K562 (cell line): ENCODE results near the gene PIGC. TPM values are rescaled to one million over a fixed set of nuclear protein-coding genes. Genes with fewer than 3 reads are reported as not detected.
A peak's percentile ranks its signal among the peaks of the same experiment; 100 is the strongest.

Source experiments
- BRD9 ChIP-seq: fragments of 450-650 bp; IDR thresholded peaks from 2 replicates; pipeline ENCODE4 v1.6.1; 2018; ENCODE audit warnings: low read depth; ENCODE audit not compliant: partially characterized antibody
- DDX20 ChIP-seq: fragments of 450-650 bp; IDR thresholded peaks from 2 replicates; pipeline ENCODE4 v1.6.1; 2016; ENCODE audit warnings: missing genetic modification characterization, low read depth, mild to moderate bottlenecking, missing compliant biosample characterization, moderate library complexity
- ELF2 ChIP-seq: fragments of 250-450 bp; sonication (Bioruptor Pico); IDR thresholded peaks from 2 replicates; pipeline ENCODE4 v1.5.0; 2021; ENCODE audit warnings: mild to moderate bottlenecking
- FOXJ3 ChIP-seq: sonication (generic); formaldehyde crosslinking; IDR thresholded peaks from 2 replicates; pipeline ENCODE4 v1.4.0; 2020; ENCODE audit warnings: mild to moderate bottlenecking, missing genetic modification reagents
- HLTF ChIP-seq: fragments of 450-650 bp; IDR thresholded peaks from 2 replicates; pipeline ENCODE4 v1.6.1; 2016
- HMGN3 ChIP-seq: IDR thresholded peaks from 2 replicates; pipeline ENCODE4 v1.6.1; 2011; ENCODE audit warnings: borderline replicate concordance, low read depth, mild to moderate bottlenecking, mixed read lengths, low read length; ENCODE audit not compliant: insufficient read length; ENCODE audit errors: extremely low read depth
- ID3 ChIP-seq, 2 experiments: fragments of 250-450 bp in 1 of 2; fragments of 450-650 bp in 1 of 2; sonication (Bioruptor Pico) in 1 of 2; IDR thresholded peaks; 2 replicates each; pipeline versions ENCODE4 v1.6.1 to v1.8.0; 2016 to 2021; ENCODE audit warnings: mild to moderate bottlenecking in 2 of 2, moderate library complexity in 2 of 2, missing compliant biosample characterization in 1 of 2, missing genetic modification characterization in 1 of 2
- ILK ChIP-seq: fragments of 450-650 bp; IDR thresholded peaks from 2 replicates; pipeline ENCODE4 v1.6.1; 2016; ENCODE audit warnings: missing genetic modification characterization, low read depth, mild to moderate bottlenecking, missing compliant biosample characterization, moderate library complexity, borderline replicate concordance
- KLF13 ChIP-seq: fragments of 450-650 bp; IDR thresholded peaks from 2 replicates; pipeline ENCODE4 v1.6.1; 2016; ENCODE audit warnings: missing genetic modification characterization, low read depth, mild to moderate bottlenecking, missing compliant biosample characterization, moderate library complexity, borderline replicate concordance
- MAZ ChIP-seq, 2 experiments: fragments of 450-650 bp in 1 of 2; sonication (generic) in 1 of 2; formaldehyde crosslinking; IDR thresholded peaks in 1 of 2; conservative IDR thresholded peaks in 1 of 2; 2 replicates each; pipeline versions ENCODE4 v1.4.0 to v1.5.0; 2020; ENCODE audit warnings: mild to moderate bottlenecking in 1 of 2, missing genetic modification reagents in 1 of 2
- MED1 ChIP-seq: sonication (generic); formaldehyde crosslinking; IDR thresholded peaks from 2 replicates; pipeline ENCODE4 v1.8.1; 2023; ENCODE audit warnings: missing genetic modification reagents, borderline replicate concordance
- NR1H2 ChIP-seq: sonication (generic); formaldehyde crosslinking; IDR thresholded peaks from 2 replicates; pipeline ENCODE4 v1.4.0; 2020; ENCODE audit warnings: mild to moderate bottlenecking, missing genetic modification reagents
- NR4A1 ChIP-seq, 2 experiments: fragments of 250-450 bp in 1 of 2; fragments of 450-650 bp in 1 of 2; sonication (Bioruptor Pico) in 1 of 2; IDR thresholded peaks; 2 replicates each; pipeline versions ENCODE4 v1.4.0 to v1.6.1; 2016 to 2020; ENCODE audit warnings: mild to moderate bottlenecking in 2 of 2, missing compliant biosample characterization in 1 of 2, missing genetic modification characterization in 1 of 2, moderate library complexity in 1 of 2
- RNF2 ChIP-seq: sonication (generic); IDR thresholded peaks from 2 replicates; pipeline ENCODE4 v1.6.1; 2016
- SIN3A ChIP-seq, 2 experiments: fragments of 150-350 bp in 1 of 2; IDR thresholded peaks; 2 replicates each; pipeline ENCODE4 v1.6.1; 2011 to 2016; ENCODE audit warnings: borderline replicate concordance in 2 of 2, low read depth in 2 of 2, low read length in 2 of 2, mild to moderate bottlenecking in 2 of 2, moderate library complexity in 2 of 2; ENCODE audit not compliant: control insufficient read depth in 1 of 2
- SMAD3 ChIP-seq: fragments of 450-650 bp; formaldehyde crosslinking; conservative IDR thresholded peaks from 2 replicates; pipeline ENCODE4 v1.4.0; 2020; ENCODE audit warnings: mild to moderate bottlenecking
- SMARCB1 ChIP-seq: IDR thresholded peaks from 2 replicates; pipeline ENCODE4 v1.6.1; 2011; ENCODE audit warnings: improper control_type of control experiment, low read depth; ENCODE audit not compliant: insufficient read length
- TBP ChIP-seq: optimal IDR thresholded peaks from 2 replicates; pipeline ENCODE3; 2011; ENCODE audit warnings: low read depth, low read length, improper control_type of control experiment
- TRIM28 ChIP-seq: fragments of 450-650 bp; IDR thresholded peaks from 2 replicates; pipeline ENCODE4 v1.6.1; 2017
- ZNF639 ChIP-seq, 2 experiments: fragments of 200-800 bp in 1 of 2; sonication (Bioruptor generic) in 1 of 2; sonication (generic) in 1 of 2; formaldehyde crosslinking in 1 of 2; IDR thresholded peaks in 1 of 2; conservative IDR thresholded peaks in 1 of 2; 2 replicates each; pipeline versions ENCODE4 v1.5.0 to v1.6.1; 2016 to 2020; ENCODE audit warnings: missing compliant biosample characterization in 1 of 2, missing genetic modification characterization in 1 of 2, missing genetic modification reagents in 1 of 2
- polyA plus RNA-seq, 8 experiments: library from polyadenylated mRNA; depleted of rRNA in 4 of 8; stranded (reverse) in 5 of 8; unstranded in 3 of 8; fragments of >200 nt; fragmentation: Nextera tagmentation in 2 of 8; fragmentation: Illumina TruSeq in 1 of 8; extraction: Ambion mirVana in 2 of 8; extraction: Trizol in 1 of 8; gene quantifications; 2 replicates each; pipeline versions ENCODE4 v1.2.1 to v1.2.3, GENCODE V29; 2011 to 2014; ENCODE audit warnings: inconsistent platforms in 1 of 8, missing spikeins in 1 of 8
- total RNA-seq, 7 experiments: library from RNA; depleted of rRNA in 6 of 7; stranded (reverse); fragments of >200 nt in 6 of 7; fragmentation: Illumina TruSeq in 2 of 7; extraction: Trizol in 2 of 7; gene quantifications; 2 replicates each; pipeline versions ENCODE4 v1.2.1 to v1.2.3, GENCODE V29; 2011 to 2021; ENCODE audit warnings: low replicate concordance in 1 of 7
- TF ChIP-seq, protein P1 (sequence below): fragments of 450-650 bp; IDR thresholded peaks from one replicate; pipeline ENCODE4 v1.6.1; 2018; ENCODE audit warnings: mild to moderate bottlenecking, moderate library complexity; ENCODE audit not compliant: partially characterized antibody
- TF ChIP-seq, protein P2 (sequence below): fragments of 250-450 bp; sonication (Bioruptor Pico); IDR thresholded peaks from 2 replicates; pipeline ENCODE4 v1.8.0; 2021; ENCODE audit warnings: moderate library complexity, mild to moderate bottlenecking, inconsistent platforms

Gene PIGC
- total and polyA plus RNA-seq, 9 of the 15 experiments (the other 6 are each of a cell fraction or from before 2014, with no cell fraction given): 30.5 to 97.9 (median 54.7) TPM

DNA sequence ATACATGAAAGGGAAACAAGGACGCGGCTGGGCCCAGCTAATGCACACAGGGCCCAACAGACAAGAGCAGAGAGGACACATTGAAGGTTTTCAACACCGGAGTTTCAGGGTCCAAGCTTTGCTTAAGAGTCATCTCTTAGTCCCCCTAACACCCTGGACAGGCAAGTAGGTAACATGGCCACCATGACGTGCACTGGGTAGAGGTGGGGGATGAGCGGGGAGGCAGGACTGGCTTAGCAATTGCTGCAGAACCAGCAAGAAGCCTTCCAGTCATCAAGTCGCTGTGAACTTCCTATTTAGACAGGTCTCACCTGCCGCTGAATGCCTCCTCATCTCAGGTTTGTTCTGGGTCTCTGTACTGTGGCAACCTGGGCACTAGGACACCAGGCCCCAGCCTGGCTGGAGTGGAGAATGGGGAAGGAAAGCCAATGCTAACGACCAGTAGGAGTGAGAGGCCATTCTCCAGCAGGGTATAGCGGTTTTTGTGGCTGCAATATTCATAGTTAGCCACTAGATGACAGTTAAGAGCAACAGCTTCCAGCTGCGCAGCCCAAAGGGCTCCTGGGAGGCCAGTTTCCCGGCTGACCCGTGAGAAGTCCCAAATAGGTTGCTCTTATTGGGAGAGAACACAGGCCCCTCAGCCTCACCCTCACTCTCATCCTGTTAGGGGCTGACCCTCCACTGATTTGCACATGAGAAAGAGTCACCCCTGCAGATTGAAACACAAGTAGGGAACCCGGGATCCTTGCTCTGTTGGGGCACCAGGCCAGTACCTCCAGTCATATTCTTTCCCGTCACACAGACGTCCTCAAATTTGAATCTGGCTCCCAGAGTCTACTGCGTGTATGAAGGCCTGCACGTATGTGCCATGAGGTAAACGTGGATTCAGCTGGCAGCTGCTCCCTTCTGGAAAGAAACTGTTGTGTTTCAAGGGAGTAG lies 6.0 kb upstream of the PIGC start (continued):
- TF ChIP-seq MAZ (CRISPR knock-in tag; conservative IDR thresholded peaks at IDR 0.05 in 1 of 2, IDR thresholded peaks at IDR 0.05 in 1 of 2): peak in 1 of 2 experiments; percentile 43; a peak in 2 of 4 replicates
- no peak for TF ChIP-seq ELF2 (CRISPR knock-in tag)
- no peak; the same call in 1 of the 2 replicates for TF ChIP-seq NR1H2 (CRISPR knock-in tag)
- peak; percentile 55 for TF ChIP-seq BRD9
- TF ChIP-seq SMARCB1: no peak
- no peak for TF ChIP-seq TRIM28
- TF ChIP-seq ILK (tag): no peak
- peak; percentile 64; the same call in 1 of the 2 replicates for TF ChIP-seq NR4A1 (CRISPR knock-in tag; IDR thresholded peaks at IDR 0.05)
- TF ChIP-seq NR4A1 (tag; IDR thresholded peaks at IDR 0.05): peak; percentile 59; the same call in 1 of the 2 replicates
- TF ChIP-seq KLF13: no peak; the same call in 1 of the 2 replicates
- TF ChIP-seq, protein P1, sequence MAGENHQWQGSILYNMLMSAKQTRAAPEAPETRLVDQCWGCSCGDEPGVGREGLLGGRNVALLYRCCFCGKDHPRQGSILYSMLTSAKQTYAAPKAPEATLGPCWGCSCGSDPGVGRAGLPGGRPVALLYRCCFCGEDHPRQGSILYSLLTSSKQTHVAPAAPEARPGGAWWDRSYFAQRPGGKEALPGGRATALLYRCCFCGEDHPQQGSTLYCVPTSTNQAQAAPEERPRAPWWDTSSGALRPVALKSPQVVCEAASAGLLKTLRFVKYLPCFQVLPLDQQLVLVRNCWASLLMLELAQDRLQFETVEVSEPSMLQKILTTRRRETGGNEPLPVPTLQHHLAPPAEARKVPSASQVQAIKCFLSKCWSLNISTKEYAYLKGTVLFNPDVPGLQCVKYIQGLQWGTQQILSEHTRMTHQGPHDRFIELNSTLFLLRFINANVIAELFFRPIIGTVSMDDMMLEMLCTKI: no peak
- TF ChIP-seq ID3 (CRISPR knock-in tag; IDR thresholded peaks at IDR 0.05): no peak
- peak; percentile 36; the same call in 1 of the 2 replicates for TF ChIP-seq ID3 (tag; IDR thresholded peaks at IDR 0.05)
- peak; percentile 46 for TF ChIP-seq TBP
- TF ChIP-seq FOXJ3 (CRISPR knock-in tag): no peak
- TF ChIP-seq MED1 (CRISPR knock-in tag): no peak
- TF ChIP-seq HLTF: no peak
- no peak for TF ChIP-seq HMGN3
- no peak for TF ChIP-seq RNF2
- TF ChIP-seq SMAD3: 0 out of 2 replicates have a peak, but pooled peaks have one; percentile 9
- no peak for TF ChIP-seq SIN3A (IDR thresholded peaks at IDR 0.05; ENCODE audit: borderline replicate concordance in 2 of 2, control insufficient read depth in 1 of 2, low read depth in 2 of 2, low read length in 2 of 2)
- TF ChIP-seq ZNF639 (CRISPR knock-in tag; conservative IDR thresholded peaks at IDR 0.05 in 1 of 2, IDR thresholded peaks at IDR 0.05 in 1 of 2): peak in 1 of 2 experiments; percentile 74; a peak in 2 of 4 replicates
- no peak for TF ChIP-seq DDX20 (tag)
- TF ChIP-seq, protein P2, sequence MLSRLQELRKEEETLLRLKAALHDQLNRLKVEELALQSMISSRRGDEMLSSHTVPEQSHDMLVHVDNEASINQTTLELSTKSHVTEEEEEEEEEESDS: no peak
